GM12878 (cell line): ENCODE results near the gene OR10G2. TPM values are rescaled to one million over a fixed set of nuclear protein-coding genes. Genes with fewer than 3 reads are reported as not detected.

ENCODE experiments used
- ATAC-seq: fragments of 200-7000 bp; cut with Tn5 transposase; 3 replicates; pipeline ENCODE4 v1.9.1; 2020; ENCODE audit warnings: mild to moderate bottlenecking, moderate library complexity
- BruUV-seq: library from RNA; stranded (reverse); fragments of 400-500 nt; replicated peaks from 2 replicates; lab custom pipeline; 2021; lab: Mats Ljungman, UMichigan
- CTCF ChIA-PET: fragments of 300-600 bp; sonication (Branson Sonifier 250); formaldehyde crosslinking; extraction: SDS; loops from one replicate; lab custom pipeline; 2021; ENCODE audit warnings: inconsistent platforms; lab: Yijun Ruan, JAX
- POLR2A ChIA-PET: fragments of 350-600 bp; formaldehyde crosslinking; extraction: SDS; loops from one replicate; lab custom pipeline; 2021; ENCODE audit warnings: inconsistent platforms; lab: Charles Lee
- RAD21 ChIA-PET: fragments of 300-600 bp; sonication (Branson Sonifier 250); formaldehyde crosslinking; loops from one replicate; lab custom pipeline; 2023; ENCODE audit warnings: antibody characterized with exemption; ENCODE audit not compliant: unreplicated experiment; lab: Charles Lee
- SMC1A ChIA-PET: fragments of 300-600 bp; sonication (Branson Sonifier 250); formaldehyde crosslinking; loops from one replicate; lab custom pipeline; 2023; ENCODE audit not compliant: unreplicated experiment, uncharacterized antibody; lab: Charles Lee
- DNase-seq: peaks from one replicate; pipeline ENCODE4 v3.0.0-alpha.2; 2011; ENCODE audit warnings: low read depth, low spot score
- FAIRE-seq: peaks from 3 replicates; lab custom pipeline; 2011; peaks lifted over from hg19 to GRCh38; lab: Jason Lieb, UNC
- H2AFZ ChIP-seq: 2 replicates; pipeline ENCODE4 v1.6.0; 2011; ENCODE audit warnings: low read depth, low read length, control low read depth; ENCODE audit not compliant: control insufficient read depth
- H3K27ac ChIP-seq: 2 replicates; pipeline ENCODE4 v1.5.1; 2011; ENCODE audit warnings: control low read depth; ENCODE audit not compliant: control insufficient read depth, insufficient read depth
- H3K27me3 ChIP-seq, 2 experiments: replicated peaks in 1 of 2; 2 replicates each; pipeline versions ENCODE4 v1.6.0 to v1.6.1; 2011; ENCODE audit warnings: low read length in 1 of 2; ENCODE audit not compliant: control insufficient read depth in 2 of 2, insufficient read depth in 2 of 2
- H3K36me3 ChIP-seq, 2 experiments: 2 replicates each; pipeline ENCODE4 v1.5.1; 2011; ENCODE audit warnings: low read length in 1 of 2; ENCODE audit not compliant: control insufficient read depth in 2 of 2, insufficient read depth in 2 of 2
- H3K4me1 ChIP-seq: 2 replicates; pipeline ENCODE4 v1.6.1; 2011; ENCODE audit warnings: mild to moderate bottlenecking, low read length, moderate library complexity, mixed read lengths; ENCODE audit not compliant: control insufficient read depth, insufficient read depth
- H3K4me2 ChIP-seq: 2 replicates; pipeline ENCODE4 v1.6.0; 2011; ENCODE audit warnings: control low read depth; ENCODE audit not compliant: control insufficient read depth, insufficient read depth
- H3K4me3 ChIP-seq: fragments of 200-600 bp; sonication (generic); 2 replicates; pipeline ENCODE4 v1.5.1; 2016
- H3K79me2 ChIP-seq: 2 replicates; pipeline ENCODE4 v1.6.0; 2011; ENCODE audit warnings: low read length; ENCODE audit not compliant: control insufficient read depth, insufficient read depth
- H3K9ac ChIP-seq: 2 replicates; pipeline ENCODE4 v1.8.0; 2011; ENCODE audit warnings: low read length, control low read depth, mixed read lengths; ENCODE audit not compliant: control insufficient read depth, insufficient read depth
- H3K9me3 ChIP-seq: replicated peaks from 3 replicates; pipeline ENCODE4 v1.5.1; 2011; ENCODE audit warnings: mild to moderate bottlenecking, low read length; ENCODE audit not compliant: control insufficient read depth, insufficient read depth
- H4K20me1 ChIP-seq: 2 replicates; pipeline ENCODE4 v1.6.0; 2011; ENCODE audit not compliant: control insufficient read depth, insufficient read depth
- EZH2 ChIP-seq: IDR thresholded peaks from 2 replicates; pipeline ENCODE4 v1.6.1; 2012; ENCODE audit warnings: low read depth, mild to moderate bottlenecking, control low read depth, inconsistent platforms, low read length, borderline replicate concordance; ENCODE audit not compliant: control insufficient read depth
- HCFC1 ChIP-seq: fragments of 150-350 bp; IDR thresholded peaks from 2 replicates; pipeline ENCODE4 v1.6.1; 2014; ENCODE audit warnings: low read length
- MAX ChIP-seq: IDR thresholded peaks from 2 replicates; pipeline ENCODE4 v1.6.1; 2012; ENCODE audit warnings: low read depth, low read length, improper control_type of control experiment
- MXI1 ChIP-seq: fragments of 150-350 bp; IDR thresholded peaks from 2 replicates; pipeline ENCODE4 v1.6.1; 2011; ENCODE audit warnings: low read depth, mild to moderate bottlenecking, inconsistent platforms, low read length, improper control_type of control experiment
- RFX5 ChIP-seq: IDR thresholded peaks from 2 replicates; pipeline ENCODE4 v1.6.1; 2011; ENCODE audit warnings: low read depth, low read length, improper control_type of control experiment
- SKIL ChIP-seq: fragments of 450-650 bp; IDR thresholded peaks from 2 replicates; pipeline ENCODE4 v1.6.1; 2017; ENCODE audit warnings: mild to moderate bottlenecking, low read depth, inconsistent platforms; ENCODE audit not compliant: poor library complexity, severe bottlenecking
- STAT1 ChIP-seq: fragments of 450-650 bp; conservative IDR thresholded peaks from 2 replicates; pipeline ENCODE4 v1.6.1; 2014; ENCODE audit warnings: antibody characterized with exemption, mild to moderate bottlenecking
- TCF12 ChIP-seq: IDR thresholded peaks from 2 replicates; pipeline ENCODE4 v1.6.1; 2011; ENCODE audit warnings: low read depth, mild to moderate bottlenecking, low read length
- USF2 ChIP-seq: IDR thresholded peaks from 2 replicates; pipeline ENCODE4 v1.6.1; 2011; ENCODE audit warnings: low read depth, low read length, improper control_type of control experiment, borderline replicate concordance
- ZBTB11 ChIP-seq: fragments of 450-650 bp; formaldehyde crosslinking; IDR thresholded peaks from 2 replicates; pipeline ENCODE4 v1.5.0; 2022; ENCODE audit warnings: mild to moderate bottlenecking, missing genetic modification characterization
- ZNF592 ChIP-seq: fragments of 450-650 bp; IDR thresholded peaks from 2 replicates; pipeline ENCODE4 v1.6.1; 2017; ENCODE audit warnings: mild to moderate bottlenecking, moderate library complexity
- in situ Hi-C: fragments of 300-500 bp; cut with MboI; formaldehyde crosslinking; loops from 9 replicates; pipeline ENCODE4 v1.14.3; 2018; ENCODE audit warnings: mixed read lengths
- intact Hi-C: fragments of 100-400 bp; cut with micrococcal nuclease; formaldehyde crosslinking; loops from one replicate; pipeline ENCODE4 v1.14.2; 2022; ENCODE audit not compliant: unreplicated experiment
- polyA plus RNA-seq, 11 experiments: library from polyadenylated mRNA; depleted of rRNA in 4 of 11; unstranded in 6 of 11; stranded (reverse) in 5 of 11; fragments of >200 nt; fragmentation: Nextera tagmentation in 4 of 11; fragmentation: Illumina TruSeq in 1 of 11; extraction: Ambion mirVana in 4 of 11; extraction: Trizol in 1 of 11; gene quantifications; 1 replicate in 1 of 11; 2 replicates in 10 of 11; pipeline versions ENCODE4 v1.2.1 to v1.2.3, GENCODE V29; 2011 to 2016; ENCODE audit warnings: inconsistent platforms in 2 of 11, missing spikeins in 2 of 11, low read depth in 1 of 11
- total RNA-seq, 4 experiments: library from RNA; depleted of rRNA in 3 of 4; stranded (reverse); fragments of >200 nt in 3 of 4; fragmentation: Illumina TruSeq in 1 of 4; extraction: Trizol in 1 of 4; gene quantifications; 2 replicates each; pipeline versions ENCODE4 v1.2.1 to v1.2.3, GENCODE V29; 2013 to 2021

Gene OR10G2
- total and polyA plus RNA-seq, 10 of the 15 experiments (the other 5 are each of a cell fraction or from before 2014, with no cell fraction given): not detected

GRCh38 chr14:21669284-21669683, 34.5 kb upstream of the OR10G2 start:
- ChIA-PET SMC1A (no interaction called here), POLR2A (no interaction called here), RAD21 (no interaction called here), CTCF (no interaction called here)
- no peak overlapping the region for H3K27ac ChIP-seq
- TF ChIP-seq EZH2 (no peak), HCFC1 (no peak), ZNF592 (no peak), MAX (no peak), SKIL (no peak), MXI1 (no peak), USF2 (no peak), ZBTB11 (CRISPR knock-in tag) (no peak), RFX5 (no peak), STAT1 (no peak), TCF12 (no peak)
- no peaks in the 10 kb centered on the region for H3K79me2 ChIP-seq
- intact Hi-C loops: no loop called here
- DNase-seq (no peak), FAIRE-seq (no peak), ATAC-seq (no peak)
- in situ Hi-C loops: no loop called here
- H3K36me3 ChIP-seq: no peaks in the 10 kb centered on the region
- H3K27me3 ChIP-seq: peaks cover 0 to 1% of the 10 kb centered on the region in 2 experiments; a peak in 1 of 4 replicates
- H4K20me1 ChIP-seq: no peaks in the 10 kb centered on the region
- H2AFZ ChIP-seq: no peak overlapping the region
- H3K9ac ChIP-seq: no peak overlapping the region
- H3K4me1 ChIP-seq: no peaks in the 10 kb centered on the region
- BruUV-seq: no TSS peak
- H3K4me2 ChIP-seq: no peak overlapping the region
- no peaks in the 10 kb centered on the region for H3K9me3 ChIP-seq
- H3K4me3 ChIP-seq: no peak overlapping the region
